NCI-H1694 (cell line): ENCODE data around the gene MYH10.

Source experiments
- DNase-seq: peaks from one replicate; lab custom pipeline; 2025; lab: John Stamatoyannopoulos, UW

MYH10 gene

DNA sequence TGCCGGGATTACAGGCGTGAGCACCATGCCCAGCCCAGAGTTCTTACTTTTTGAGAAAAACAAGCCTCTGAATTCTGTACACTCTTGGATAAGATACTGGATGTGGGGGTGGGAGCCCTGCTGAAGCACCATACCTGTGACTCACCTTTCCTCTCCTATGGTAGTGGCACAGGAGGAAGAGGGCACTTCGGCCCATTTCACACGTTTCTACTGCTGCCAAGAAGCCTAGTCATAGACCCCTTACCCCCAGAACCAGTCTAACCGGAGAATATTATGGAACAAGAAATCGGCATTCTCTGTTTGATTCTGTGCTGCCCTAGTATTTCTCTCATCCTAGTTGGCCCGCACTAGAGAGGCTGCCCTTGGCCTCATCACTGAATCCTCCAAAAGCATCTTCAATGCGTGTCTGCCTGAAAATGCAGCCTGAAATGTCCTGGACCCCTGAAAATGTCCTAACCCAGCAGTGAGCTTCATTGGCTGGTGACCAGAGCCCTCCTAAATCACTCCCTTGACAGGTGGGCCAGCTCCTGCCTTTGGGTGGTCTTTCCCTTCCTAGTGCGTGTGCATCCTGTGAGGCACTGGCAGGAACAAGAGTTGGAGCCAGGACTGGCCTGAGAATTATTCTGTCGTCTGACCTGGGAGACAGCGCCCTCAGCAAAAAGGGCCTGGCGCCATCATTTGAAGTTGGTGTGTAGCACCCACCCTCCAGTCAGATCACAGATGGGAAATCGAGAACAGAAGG, 156.9 kb downstream of the MYH10 start:
- DNase-seq = no peak

- no peak for DNase-seq
Measured at GRCh38 chr17:8472663-8473062, 157.9 kb downstream of the MYH10 start.

DNA sequence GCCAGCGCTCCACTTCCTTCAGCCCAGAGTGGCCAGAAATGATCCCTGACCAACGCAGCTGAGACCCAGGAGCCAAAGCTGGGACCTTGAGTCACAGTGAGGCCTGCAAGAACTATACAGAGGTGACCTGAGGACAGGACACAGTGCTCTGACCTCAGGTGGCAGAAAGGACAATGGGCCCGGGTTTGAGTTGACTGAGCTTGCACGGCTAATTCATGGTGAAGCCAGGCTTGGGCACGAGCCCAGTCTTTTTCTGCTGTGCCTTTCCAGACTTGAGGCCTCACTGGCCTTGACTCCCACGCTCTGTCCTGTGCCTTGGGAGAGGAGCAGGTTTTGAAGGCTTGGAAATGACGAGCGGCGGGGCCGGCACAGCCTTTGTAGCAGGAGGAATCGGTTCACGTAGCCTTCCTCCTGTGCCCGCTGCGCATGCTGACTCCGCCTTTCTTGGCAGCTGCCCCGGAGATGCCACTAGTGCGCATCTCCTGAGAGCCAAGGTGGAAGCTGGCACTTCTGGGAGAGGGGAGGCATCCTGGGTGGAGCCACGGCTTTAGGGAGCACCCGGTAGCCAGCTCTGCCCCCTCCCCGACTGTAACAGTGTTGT, 160.0 kb downstream of the MYH10 start:
- no peak for DNase-seq

DNA sequence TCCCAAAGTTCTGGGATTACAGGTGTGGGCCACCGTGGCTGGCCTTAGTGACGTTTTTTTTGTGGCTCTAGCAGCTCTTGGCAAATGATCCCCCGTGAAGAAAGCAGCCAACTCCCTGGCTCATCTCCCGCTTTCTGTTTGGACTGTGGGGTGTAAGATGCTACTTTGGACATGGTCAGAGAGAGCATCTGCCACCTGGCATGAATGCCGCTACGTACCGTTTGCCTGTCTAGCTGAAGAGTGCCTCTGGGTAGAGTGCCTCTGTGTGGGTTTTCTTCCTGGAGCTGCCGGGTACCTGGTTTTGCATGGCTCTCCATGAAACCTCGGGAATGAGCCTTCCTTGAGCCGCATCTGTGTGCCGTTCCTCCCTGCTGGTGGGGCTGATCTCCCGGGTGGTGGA, 160.6 kb downstream of the MYH10 start:
- DNase-seq = no peak

GRCh38 chr17:8468980-8469379, 161.5 kb downstream of the MYH10 start:
- DNase-seq = no peak

GRCh38 chr17:8468127-8468526, 162.4 kb downstream of the MYH10 start:
- no peak for DNase-seq

- DNase-seq = no peak
Measured at GRCh38 chr17:8467527-8467926, 163.0 kb downstream of the MYH10 start.

- DNase-seq = no peak
Measured at GRCh38 chr17:8466873-8467272, 163.7 kb downstream of the MYH10 start.

- DNase-seq = no peak
Measured at GRCh38 chr17:8466456-8466855, 164.1 kb downstream of the MYH10 start.

GRCh38 chr17:8465759-8466158, 164.8 kb downstream of the MYH10 start:
- DNase-seq = no peak

- DNase-seq = peak; percentile 0
Measured at GRCh38 chr17:8465356-8465755, 165.2 kb downstream of the MYH10 start.

GRCh38 chr17:8464941-8465340, 165.6 kb downstream of the MYH10 start:
- no peak for DNase-seq

DNA sequence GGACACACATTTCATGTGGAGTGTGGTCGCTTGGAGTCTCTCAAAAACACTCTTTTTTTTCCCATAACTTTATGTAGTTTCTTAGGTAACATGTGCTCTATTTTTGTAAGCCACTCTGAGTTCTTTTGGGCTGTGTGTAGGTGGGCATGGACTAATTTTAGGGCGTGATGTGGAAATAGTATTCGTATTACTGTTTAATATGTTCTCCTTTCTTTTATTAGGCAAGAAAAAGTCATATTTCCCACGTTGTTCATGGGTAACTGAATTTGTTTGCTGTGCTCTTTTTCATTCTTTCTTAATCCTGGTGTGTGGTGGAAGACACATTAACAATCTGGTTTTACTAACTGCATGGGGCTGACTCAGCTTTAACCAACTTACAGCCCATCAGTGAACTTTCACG, 167.4 kb downstream of the MYH10 start:
- no peak for DNase-seq

DNA sequence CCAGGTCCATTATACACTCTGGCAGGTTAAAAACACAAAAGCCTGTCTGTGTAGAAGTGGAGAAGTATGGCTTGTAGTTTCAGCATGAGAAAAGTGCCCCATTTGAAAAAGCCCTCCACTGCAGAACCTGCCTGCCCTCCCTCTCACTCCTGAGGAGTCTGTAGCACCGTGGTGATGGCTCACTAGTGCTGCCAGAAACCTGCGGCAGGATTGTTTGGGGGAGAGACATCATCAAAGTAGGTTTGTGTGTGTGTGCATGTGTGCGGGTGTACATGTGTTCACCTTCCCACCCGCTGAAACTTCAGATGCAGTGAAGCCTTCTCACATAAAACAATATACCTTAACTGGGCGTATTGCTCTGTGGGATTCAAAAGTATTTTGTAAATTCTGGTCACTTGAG, 168.0 kb downstream of the MYH10 start:
- DNase-seq = no peak

GRCh38 chr17:8459831-8460230, 170.7 kb downstream of the MYH10 start:
- no peak for DNase-seq

DNA sequence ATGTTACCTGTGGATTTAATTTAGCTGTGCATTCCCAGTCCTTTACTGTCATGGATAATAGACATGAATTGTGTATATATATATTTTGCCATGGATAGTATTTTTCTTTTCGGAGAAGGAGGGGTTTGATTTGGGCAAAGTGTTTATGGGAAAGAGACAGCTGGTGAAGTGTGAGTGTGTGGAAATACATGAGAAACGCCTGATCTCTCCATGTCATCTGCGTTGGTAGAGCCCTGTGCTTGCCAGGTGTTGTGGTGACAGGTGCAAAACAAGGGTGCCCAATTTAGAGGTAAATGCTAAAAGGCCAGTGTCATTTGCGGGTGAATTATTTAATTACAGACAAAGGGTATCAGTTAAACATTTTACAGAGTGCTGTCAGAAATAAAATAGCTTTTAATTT, 171.4 kb downstream of the MYH10 start:
- no peak for DNase-seq

GRCh38 chr17:8458128-8458527, 172.4 kb downstream of the MYH10 start:
- no peak for DNase-seq

DNA sequence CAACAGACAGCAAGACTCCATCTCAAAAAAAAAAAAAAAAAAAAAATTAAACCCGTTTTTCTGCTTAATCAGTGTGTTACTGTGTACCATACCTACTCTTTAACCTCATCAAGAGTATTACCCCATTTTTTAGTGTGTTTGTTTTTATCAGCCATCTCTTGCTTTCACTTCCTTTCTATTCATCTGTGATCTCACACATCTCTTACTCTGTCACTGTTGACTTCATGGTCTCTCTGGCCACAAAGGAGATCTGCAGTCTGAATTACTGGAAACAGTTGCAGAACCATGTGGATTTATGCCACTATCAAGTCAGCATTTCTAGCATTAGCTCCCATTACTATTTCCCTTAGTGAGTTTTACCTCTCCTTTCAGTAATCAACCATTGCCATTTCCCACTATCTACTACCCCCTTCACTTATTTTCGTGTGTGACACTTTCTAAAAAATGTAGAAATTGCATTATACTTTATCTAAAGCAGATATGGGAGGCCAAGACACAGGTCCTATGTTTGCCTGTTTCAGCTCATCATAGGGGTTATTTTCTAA, 174.8 kb downstream of the MYH10 start:
- DNase-seq = no peak

GRCh38 chr17:8453326-8453725, 177.2 kb downstream of the MYH10 start:
- no peak for DNase-seq

DNA sequence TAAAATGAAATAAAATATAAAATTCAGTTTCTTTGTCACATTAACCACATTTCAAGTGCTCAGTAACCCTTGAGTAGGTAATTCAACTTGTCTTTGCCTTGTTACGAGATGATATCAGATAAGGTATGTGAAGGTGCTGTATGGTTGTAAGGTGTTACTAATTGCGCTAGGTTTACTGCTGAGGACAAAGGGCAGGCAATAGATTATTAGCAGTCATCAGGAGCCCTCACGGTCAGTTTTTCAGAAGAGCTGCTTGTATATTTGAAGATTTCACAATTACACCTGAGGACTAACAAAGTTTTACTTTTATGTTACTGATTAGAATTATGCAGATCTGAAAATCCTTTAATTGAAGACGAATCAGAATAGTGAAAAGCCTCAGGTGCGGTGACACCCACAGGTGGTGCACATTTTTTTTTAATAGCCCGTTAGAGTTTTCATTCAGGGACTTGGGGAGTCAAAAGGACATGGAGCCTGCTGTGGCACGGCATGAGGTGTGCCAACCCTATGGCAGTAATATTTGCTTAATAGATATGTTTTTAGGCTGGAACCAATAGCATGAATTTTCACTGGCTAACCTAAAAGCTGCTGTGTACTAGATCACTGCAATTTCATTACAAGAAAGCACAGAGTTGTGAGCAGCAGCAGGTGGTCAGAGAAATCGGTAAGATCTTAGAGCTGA, 178.5 kb downstream of the MYH10 start:
- no peak for DNase-seq

DNA sequence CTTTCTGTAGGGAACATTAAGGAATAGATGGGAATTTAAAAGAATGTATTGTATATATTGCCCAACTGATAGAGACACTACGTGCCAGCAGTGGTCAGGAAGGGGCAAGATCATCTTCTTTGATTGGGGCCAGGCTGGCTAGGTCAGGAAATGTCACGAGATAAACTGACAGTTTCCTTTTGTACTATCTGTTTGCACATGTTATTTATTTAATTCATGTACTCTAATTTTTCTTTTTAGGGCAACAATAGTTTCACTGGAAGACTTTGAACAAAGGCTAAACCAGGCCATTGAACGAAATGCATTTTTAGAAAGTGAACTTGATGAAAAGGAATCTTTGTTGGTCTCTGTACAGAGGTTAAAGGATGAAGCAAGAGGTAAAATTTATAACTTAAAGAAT, 182.2 kb downstream of the MYH10 start:
- no peak for DNase-seq

DNA sequence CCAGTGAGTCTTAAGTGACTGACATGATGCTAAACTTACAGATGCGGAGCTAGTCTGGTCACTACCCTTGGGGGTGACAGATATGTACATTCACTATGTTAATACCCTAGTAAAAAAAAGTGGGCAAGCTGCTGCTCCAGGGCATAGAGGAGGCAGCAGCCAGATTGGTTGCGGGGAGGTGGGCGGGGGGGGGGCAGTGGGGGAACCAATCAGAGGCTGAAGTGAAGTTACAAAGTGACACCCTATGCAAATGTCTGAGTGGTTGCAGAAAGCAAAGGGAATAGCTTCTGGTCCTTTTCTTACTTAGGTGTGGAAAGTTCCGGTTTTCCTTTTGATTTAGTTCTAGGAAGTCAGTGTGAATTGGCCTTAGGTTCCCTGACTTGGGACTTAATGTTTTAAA, 182.7 kb downstream of the MYH10 start:
- DNase-seq = no peak

DNA sequence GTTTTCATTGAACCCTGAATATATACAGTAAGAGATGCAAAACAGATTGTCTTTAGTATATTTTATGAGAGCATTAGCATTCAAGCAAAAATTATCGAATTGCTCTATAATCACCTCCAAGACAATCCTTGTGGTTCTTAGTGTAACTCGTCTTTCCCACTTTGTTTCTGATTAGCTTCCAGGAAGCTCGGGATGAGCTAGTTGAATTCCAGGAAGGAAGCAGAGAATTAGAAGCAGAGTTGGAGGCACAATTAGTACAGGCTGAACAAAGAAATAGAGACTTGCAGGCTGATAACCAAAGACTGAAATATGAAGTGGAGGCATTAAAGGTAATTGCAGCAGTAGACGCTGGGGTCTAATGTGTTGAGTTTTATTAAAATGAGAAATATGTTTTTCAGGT, 185.0 kb downstream of the MYH10 start:
- no peak for DNase-seq
